H1 (cell line): Measurements from ENCODE around the gene PLCB1.

ENCODE experiments used
- EP300 ChIP-seq, 2 experiments: IDR thresholded peaks; 1 replicate in 1 of 2; 2 replicates in 1 of 2; pipeline ENCODE4 v1.6.1; 2011 to 2012; ENCODE audit warnings: low read depth in 2 of 2, low read length in 2 of 2, mild to moderate bottlenecking in 2 of 2, borderline replicate concordance in 1 of 2, inconsistent platforms in 1 of 2, moderate library complexity in 1 of 2
- SP4 ChIP-seq: IDR thresholded peaks from 2 replicates; pipeline ENCODE4 v1.6.1; 2012; ENCODE audit warnings: low read length, inconsistent platforms
- TAF7 ChIP-seq: optimal IDR thresholded peaks from 2 replicates; pipeline ENCODE3; 2011; ENCODE audit warnings: low read depth, mild to moderate bottlenecking, inconsistent platforms, low read length, moderate library complexity, borderline replicate concordance

- TF ChIP-seq TAF7 (no peak), SP4 (no peak), EP300 (IDR thresholded peaks at IDR 0.05; ENCODE audit: borderline replicate concordance in 1 of 2, low read depth in 2 of 2, low read length in 2 of 2) (no peak)
Measured at GRCh38 chr20:8265588-8265987, 133.5 kb downstream of the PLCB1 start.
